ENCODE measurements around the gene HOMEZ. TPM values are rescaled to one million over a fixed set of nuclear protein-coding genes. Genes with fewer than 3 reads are reported as not detected.

HOMEZ gene
- polyA plus RNA-seq, 2 of the 4 experiments (the other 2 are of a cell fraction), result 7.7 to 9.2 TPM

- ChIA-PET POLR2A (no interaction called here), CTCF (interaction anchor here (5.2 kb wide), 1 partner anchor 55 kb away, joined by 30 read pairs; no protein-coding TSS in a partner anchor)
- no peak for DNase-seq (ENCODE audit: low read depth in 1 of 2, low spot score in 1 of 2)
- H3K9me3 ChIP-seq, result no peaks in the 10 kb centered on the region
- H3K4me1 ChIP-seq, result peaks cover 24% of the 10 kb centered on the region
- H3K4me2 ChIP-seq, result no peak overlapping the region
- H3K27ac ChIP-seq, result no peak overlapping the region
- no peak for FAIRE-seq
- no peak overlapping the region for H3K4me3 ChIP-seq
- ATAC-seq, result no peak
- 97% methylated on average over 2 of the region's 2 CpGs for WGBS (ENCODE audit: missing lambda C conversion rate)
- TF ChIP-seq CEBPB (IDR thresholded peaks at IDR 0.05), result no peak
- TF ChIP-seq RNF2 (IDR thresholded peaks at IDR 0.05; ENCODE audit: borderline replicate concordance, low read depth), result no peak
- TF ChIP-seq CHD2 (IDR thresholded peaks at IDR 0.05; ENCODE audit: low read length, partially characterized antibody), result no peak
- no peak for TF ChIP-seq EHMT2 (IDR thresholded peaks at IDR 0.05; ENCODE audit: low read depth)
- no peak for TF ChIP-seq ZSCAN20 (CRISPR knock-in tag; IDR thresholded peaks at IDR 0.05)
- no peak for TF ChIP-seq MAFK (IDR thresholded peaks at IDR 0.05; ENCODE audit: partially characterized antibody)
- TF ChIP-seq USF2 (IDR thresholded peaks at IDR 0.05), result no peak
Observed at GRCh38 chr14:23324455-23324846, 38.5 kb upstream of the HOMEZ start.

- POLR2A ChIA-PET, result interaction anchor here (1.0 kb wide), 1 partner anchor 30 kb away, joined by 3 read pairs; no protein-coding TSS in a partner anchor
- no peak overlapping the region; the same call in 2 of the 3 replicates for H3K4me2 ChIP-seq
Observed at GRCh38 chr14:23323838-23324454, 38.0 kb upstream of the HOMEZ start.

GRCh38 chr14:23322568-23323517 is 36.9 kb upstream of the HOMEZ start:
- peak overlapping the region; percentile 97 for H3K4me3 ChIP-seq
- TF ChIP-seq TP53 (CRISPR knock-in tag; IDR thresholded peaks at IDR 0.05) (no peak), KDM5A (IDR thresholded peaks at IDR 0.05) (no peak), PBX3 (IDR thresholded peaks at IDR 0.05) (no peak), HOXA7 (CRISPR knock-in tag; IDR thresholded peaks at IDR 0.05) (no peak), HOXB13 (CRISPR knock-in tag; IDR thresholded peaks at IDR 0.05; ENCODE audit: low read depth) (no peak)
- ChIA-PET CTCF (interaction anchor here (0.6 to 5.2 kb wide), 13 partner anchors 13 to 247 kb away, joined by 3 to 30 read pairs (median 5); partner anchors contain the start of genes PPP1R3E and SLC22A17), POLR2A (interaction anchor here (1.0 to 3.2 kb wide), 3 partner anchors 16 to 28 kb away, joined by 3 to 64 read pairs (median 40); partner anchors contain the start of genes BCL2L2 and PPP1R3E)
- 36% methylated on average over 10 of the region's 10 CpGs for WGBS (ENCODE audit: missing lambda C conversion rate)
- H3K4me1 ChIP-seq, result peaks cover 24% of the 10 kb centered on the region
- FAIRE-seq (no peak), DNase-seq (ENCODE audit: low read depth in 1 of 2, low spot score in 1 of 2) (no peak), ATAC-seq (no peak)
- peak overlapping the region; percentile 99 to 100 for H3K27ac ChIP-seq
- H3K9me3 ChIP-seq, result no peaks in the 10 kb centered on the region
- peak overlapping the region; percentile 87 for H3K4me2 ChIP-seq

More at GRCh38 chr14:23323838-23324454, 38.0 kb upstream of the HOMEZ start:
- DNase-seq (ENCODE audit: low read depth in 1 of 2, low spot score in 1 of 2), result no peak
- no peak for FAIRE-seq
- no peak for ATAC-seq
- H3K27ac ChIP-seq, result no peak overlapping the region
- no peaks in the 10 kb centered on the region for H3K9me3 ChIP-seq
- 97% methylated on average over 17 of the region's 18 CpGs for WGBS (ENCODE audit: missing lambda C conversion rate)
- no peak for TF ChIP-seq ZFP36 (IDR thresholded peaks at IDR 0.05; ENCODE audit: borderline replicate concordance, partially characterized antibody)
- TF ChIP-seq, protein P1, sequence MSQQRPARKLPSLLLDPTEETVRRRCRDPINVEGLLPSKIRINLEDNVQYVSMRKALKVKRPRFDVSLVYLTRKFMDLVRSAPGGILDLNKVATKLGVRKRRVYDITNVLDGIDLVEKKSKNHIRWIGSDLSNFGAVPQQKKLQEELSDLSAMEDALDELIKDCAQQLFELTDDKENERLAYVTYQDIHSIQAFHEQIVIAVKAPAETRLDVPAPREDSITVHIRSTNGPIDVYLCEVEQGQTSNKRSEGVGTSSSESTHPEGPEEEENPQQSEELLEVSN (IDR thresholded peaks at IDR 0.05; ENCODE audit: borderline replicate concordance, low read depth), result no peak
- CTCF ChIA-PET, result interaction anchor here (1.6 to 5.2 kb wide), 3 partner anchors 12 to 235 kb away, joined by 5 to 30 read pairs (median 9); no protein-coding TSS in a partner anchor
- peaks cover 24% of the 10 kb centered on the region for H3K4me1 ChIP-seq
- no peak overlapping the region for H3K4me3 ChIP-seq
